AG04449 (cell line): ENCODE results near the gene PTGES2.

Experiments used
- CTCF ChIA-PET: fragments of 350-600 bp; formaldehyde crosslinking; extraction: SDS; loops from one replicate; lab custom pipeline; 2021; ENCODE audit warnings: antibody characterized with exemption; lab: Yijun Ruan, JAX
- POLR2A ChIA-PET: fragments of 400-600, 350-600 bp; formaldehyde crosslinking; extraction: SDS; loops from one replicate; lab custom pipeline; 2020; ENCODE audit warnings: antibody characterized with exemption, inconsistent platforms; lab: Yijun Ruan, JAX
- DNase-seq: peaks from one replicate; pipeline ENCODE4 v3.0.0-alpha.2; 2010; ENCODE audit warnings: low read depth, low spot score
- H3K4me3 ChIP-seq: 2 replicates; pipeline ENCODE4 v1.5.1; 2011; ENCODE audit warnings: low read depth, mild to moderate bottlenecking, control low read depth, low read length
- TF ChIP-seq, protein P1 (sequence below): IDR thresholded peaks from one replicate; pipeline ENCODE4 v1.5.1; 2011; ENCODE audit warnings: mild to moderate bottlenecking, moderate library complexity, low read length, control low read depth, inconsistent platforms; ENCODE audit not compliant: insufficient read depth; ENCODE audit errors: missing control alignments

PTGES2 gene

DNA sequence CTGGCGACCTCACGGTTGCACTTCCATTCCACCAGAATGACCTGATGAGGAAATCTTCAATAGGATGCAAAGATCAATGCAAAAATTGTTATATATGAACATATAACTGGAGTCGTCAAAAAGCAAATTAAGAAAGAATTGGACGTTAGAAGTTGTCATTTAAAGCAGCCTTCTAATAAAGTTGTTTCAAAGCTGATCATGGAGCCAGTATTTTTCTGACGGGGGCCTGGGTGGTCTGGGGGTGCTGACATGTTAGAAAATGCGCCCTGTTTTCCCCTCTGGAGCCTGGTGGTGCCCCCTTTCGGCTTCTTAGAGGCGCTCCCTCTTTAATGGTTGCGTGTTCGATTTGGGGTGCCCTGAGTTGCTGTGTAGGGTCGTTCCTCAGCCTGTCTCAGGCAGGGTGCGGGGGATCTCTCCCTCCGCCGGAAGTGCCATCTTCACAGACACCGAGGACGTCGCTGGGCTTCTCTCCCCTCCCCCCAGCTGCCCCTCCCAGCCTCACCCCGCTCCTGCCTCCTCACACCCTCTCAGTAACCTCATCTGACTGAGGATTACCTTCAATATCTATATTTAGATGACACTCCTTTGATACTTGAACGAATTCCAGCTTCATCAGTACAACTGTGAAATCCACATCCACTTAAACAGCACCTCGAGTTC is 18.3 kb downstream of the PTGES2 start:
- ChIA-PET POLR2A (no interaction called here), CTCF (interaction anchor here (0.8 to 14.9 kb wide), 5 partner anchors 6 to 166 kb away, joined by 3 to 264 read pairs (median 7); no protein-coding TSS in a partner anchor)
- H3K4me3 ChIP-seq: no peak overlapping the region
- no peak for DNase-seq
- TF ChIP-seq, protein P1, sequence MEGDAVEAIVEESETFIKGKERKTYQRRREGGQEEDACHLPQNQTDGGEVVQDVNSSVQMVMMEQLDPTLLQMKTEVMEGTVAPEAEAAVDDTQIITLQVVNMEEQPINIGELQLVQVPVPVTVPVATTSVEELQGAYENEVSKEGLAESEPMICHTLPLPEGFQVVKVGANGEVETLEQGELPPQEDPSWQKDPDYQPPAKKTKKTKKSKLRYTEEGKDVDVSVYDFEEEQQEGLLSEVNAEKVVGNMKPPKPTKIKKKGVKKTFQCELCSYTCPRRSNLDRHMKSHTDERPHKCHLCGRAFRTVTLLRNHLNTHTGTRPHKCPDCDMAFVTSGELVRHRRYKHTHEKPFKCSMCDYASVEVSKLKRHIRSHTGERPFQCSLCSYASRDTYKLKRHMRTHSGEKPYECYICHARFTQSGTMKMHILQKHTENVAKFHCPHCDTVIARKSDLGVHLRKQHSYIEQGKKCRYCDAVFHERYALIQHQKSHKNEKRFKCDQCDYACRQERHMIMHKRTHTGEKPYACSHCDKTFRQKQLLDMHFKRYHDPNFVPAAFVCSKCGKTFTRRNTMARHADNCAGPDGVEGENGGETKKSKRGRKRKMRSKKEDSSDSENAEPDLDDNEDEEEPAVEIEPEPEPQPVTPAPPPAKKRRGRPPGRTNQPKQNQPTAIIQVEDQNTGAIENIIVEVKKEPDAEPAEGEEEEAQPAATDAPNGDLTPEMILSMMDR: no peak

DNA sequence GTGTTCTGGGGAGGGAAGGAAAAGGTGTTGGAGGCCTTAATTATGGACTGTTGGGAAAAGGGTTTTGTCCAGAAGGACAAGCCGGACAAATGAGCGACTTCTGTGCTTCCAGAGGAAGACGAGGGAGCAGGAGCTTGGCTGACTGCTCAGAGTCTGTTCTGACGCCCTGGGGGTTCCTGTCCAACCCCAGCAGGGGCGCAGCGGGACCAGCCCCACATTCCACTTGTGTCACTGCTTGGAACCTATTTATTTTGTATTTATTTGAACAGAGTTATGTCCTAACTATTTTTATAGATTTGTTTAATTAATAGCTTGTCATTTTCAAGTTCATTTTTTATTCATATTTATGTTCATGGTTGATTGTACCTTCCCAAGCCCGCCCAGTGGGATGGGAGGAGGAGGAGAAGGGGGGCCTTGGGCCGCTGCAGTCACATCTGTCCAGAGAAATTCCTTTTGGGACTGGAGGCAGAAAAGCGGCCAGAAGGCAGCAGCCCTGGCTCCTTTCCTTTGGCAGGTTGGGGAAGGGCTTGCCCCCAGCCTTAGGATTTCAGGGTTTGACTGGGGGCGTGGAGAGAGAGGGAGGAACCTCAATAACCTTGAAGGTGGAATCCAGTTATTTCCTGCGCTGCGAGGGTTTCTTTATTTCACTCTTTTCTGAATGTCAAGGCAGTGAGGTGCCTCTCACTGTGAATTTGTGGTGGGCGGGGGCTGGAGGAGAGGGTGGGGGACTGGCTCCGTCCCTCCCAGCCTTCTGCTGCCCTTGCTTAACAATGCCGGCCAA is 19.1 kb downstream of the PTGES2 start:
- no peak for DNase-seq
- POLR2A ChIA-PET: interaction anchor here (1.2 kb wide), 1 partner anchor 10 kb away, joined by 4 read pairs; no protein-coding TSS in a partner anchor
- TF ChIP-seq, protein P1: no peak
- CTCF ChIA-PET: interaction anchor here (0.8 to 14.9 kb wide), 5 partner anchors 7 to 165 kb away, joined by 3 to 264 read pairs (median 7); no protein-coding TSS in a partner anchor
- no peak overlapping the region for H3K4me3 ChIP-seq

DNA sequence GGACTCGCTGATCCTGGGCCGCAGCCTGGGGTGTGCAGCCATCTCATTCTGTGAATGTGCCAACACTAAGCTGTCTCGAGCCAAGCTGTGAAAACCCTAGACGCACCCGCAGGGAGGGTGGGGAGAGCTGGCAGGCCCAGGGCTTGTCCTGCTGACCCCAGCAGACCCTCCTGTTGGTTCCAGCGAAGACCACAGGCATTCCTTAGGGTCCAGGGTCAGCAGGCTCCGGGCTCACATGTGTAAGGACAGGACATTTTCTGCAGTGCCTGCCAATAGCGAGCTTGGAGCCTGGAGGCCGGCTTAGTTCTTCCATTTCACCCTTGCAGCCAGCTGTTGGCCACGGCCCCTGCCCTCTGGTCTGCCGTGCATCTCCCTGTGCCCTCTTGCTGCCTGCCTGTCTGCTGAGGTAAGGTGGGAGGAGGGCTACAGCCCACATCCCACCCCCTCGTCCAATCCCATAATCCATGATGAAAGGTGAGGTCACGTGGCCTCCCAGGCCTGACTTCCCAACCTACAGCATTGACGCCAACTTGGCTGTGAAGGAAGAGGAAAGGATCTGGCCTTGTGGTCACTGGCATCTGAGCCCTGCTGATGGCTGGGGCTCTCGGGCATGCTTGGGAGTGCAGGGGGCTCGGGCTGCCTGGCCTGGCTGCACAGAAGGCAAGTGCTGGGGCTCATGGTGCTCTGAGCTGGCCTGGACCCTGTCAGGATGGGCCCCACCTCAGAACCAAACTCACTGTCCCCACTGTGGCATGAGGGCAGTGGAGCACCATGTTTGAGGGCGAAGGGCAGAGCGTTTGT is 19.9 kb downstream of the PTGES2 start:
- CTCF ChIA-PET: interaction anchor here (1.2 to 14.9 kb wide), 4 partner anchors 8 to 164 kb away, joined by 5 to 264 read pairs (median 10); no protein-coding TSS in a partner anchor
- TF ChIP-seq, protein P1: no peak
- DNase-seq: no peak
- no peak overlapping the region for H3K4me3 ChIP-seq
- POLR2A ChIA-PET: interaction anchor here (1.2 kb wide), 1 partner anchor 9 kb away, joined by 4 read pairs; no protein-coding TSS in a partner anchor

DNA sequence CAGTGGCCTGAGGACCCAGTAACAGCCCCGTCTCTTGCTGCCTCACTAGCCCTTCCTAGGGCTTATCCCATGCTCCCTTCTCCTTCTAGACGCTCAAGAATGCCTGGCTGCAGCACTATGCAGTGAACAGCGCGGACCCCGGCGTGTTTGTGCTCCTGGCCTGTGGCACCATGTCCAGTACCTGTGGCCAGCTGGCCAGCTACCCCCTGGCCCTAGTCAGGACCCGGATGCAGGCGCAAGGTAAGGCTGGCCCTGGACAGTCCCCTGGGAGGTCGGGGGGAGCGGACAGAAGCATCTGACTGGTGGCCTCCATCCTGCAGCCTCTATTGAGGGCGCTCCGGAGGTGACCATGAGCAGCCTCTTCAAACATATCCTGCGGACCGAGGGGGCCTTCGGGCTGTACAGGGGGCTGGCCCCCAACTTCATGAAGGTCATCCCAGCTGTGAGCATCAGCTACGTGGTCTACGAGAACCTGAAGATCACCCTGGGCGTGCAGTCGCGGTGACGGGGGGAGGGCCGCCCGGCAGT is 20.5 kb downstream of the PTGES2 start:
- CTCF ChIA-PET: interaction anchor here (3.0 to 14.9 kb wide), 2 partner anchors 8 to 13 kb away, joined by 12 to 264 read pairs; no protein-coding TSS in a partner anchor

DNA sequence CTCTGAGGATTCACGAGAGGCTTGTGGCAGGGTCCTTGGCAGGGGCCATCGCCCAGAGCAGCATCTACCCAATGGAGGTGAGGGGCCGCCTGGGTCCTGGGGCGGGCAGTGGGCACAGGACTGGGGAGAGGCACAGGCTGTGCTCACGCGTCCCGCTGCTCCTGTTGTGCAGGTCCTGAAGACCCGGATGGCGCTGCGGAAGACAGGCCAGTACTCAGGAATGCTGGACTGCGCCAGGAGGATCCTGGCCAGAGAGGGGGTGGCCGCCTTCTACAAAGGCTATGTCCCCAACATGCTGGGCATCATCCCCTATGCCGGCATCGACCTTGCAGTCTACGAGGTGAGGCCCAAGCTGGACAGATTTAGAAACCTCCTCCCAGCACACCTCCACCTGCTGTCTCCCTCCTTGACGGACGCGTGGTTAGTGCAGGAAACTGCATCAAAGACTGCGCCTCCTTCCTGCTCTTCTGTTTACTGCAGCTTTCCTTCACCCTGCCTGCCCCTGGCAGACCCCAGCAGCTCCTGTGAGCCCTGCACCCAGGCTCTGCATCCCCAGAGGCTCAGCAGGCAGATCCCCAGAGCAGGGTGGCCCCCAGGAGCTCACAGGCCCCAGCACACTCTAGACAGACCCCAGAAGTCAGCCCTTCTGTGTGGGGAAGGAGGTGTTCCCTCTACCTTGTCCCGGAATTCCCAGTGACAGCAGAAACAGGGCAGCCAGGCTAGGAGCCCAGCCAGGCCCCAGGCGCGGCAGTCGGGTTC is 21.2 kb downstream of the PTGES2 start:
- TF ChIP-seq, protein P1: no peak
- CTCF ChIA-PET: interaction anchor here (1.6 to 14.9 kb wide), 4 partner anchors 9 to 22 kb away, joined by 4 to 264 read pairs (median 12); no protein-coding TSS in a partner anchor

More for the DNA sequence above, 20.5 kb downstream of the PTGES2 start:
- TF ChIP-seq, protein P1: no peak
- no peak for DNase-seq
- H3K4me3 ChIP-seq: no peak overlapping the region
- POLR2A ChIA-PET: no interaction called here

More for the DNA sequence above, 21.2 kb downstream of the PTGES2 start:
- DNase-seq: no peak
- POLR2A ChIA-PET: no interaction called here
- no peak overlapping the region for H3K4me3 ChIP-seq
